ENCODE measurements around the gene CUBN. TPM values are rescaled to one million over a fixed set of nuclear protein-coding genes. Genes with fewer than 3 reads are reported as not detected.

The CUBN gene
- polyA plus RNA-seq, 5 donors: 2.1 to 6.2 (median 3.4) TPM

GRCh38 chr10:17073725-17074540 lies 55.7 kb downstream of the CUBN start:
- DNase-seq: no peak

DNA sequence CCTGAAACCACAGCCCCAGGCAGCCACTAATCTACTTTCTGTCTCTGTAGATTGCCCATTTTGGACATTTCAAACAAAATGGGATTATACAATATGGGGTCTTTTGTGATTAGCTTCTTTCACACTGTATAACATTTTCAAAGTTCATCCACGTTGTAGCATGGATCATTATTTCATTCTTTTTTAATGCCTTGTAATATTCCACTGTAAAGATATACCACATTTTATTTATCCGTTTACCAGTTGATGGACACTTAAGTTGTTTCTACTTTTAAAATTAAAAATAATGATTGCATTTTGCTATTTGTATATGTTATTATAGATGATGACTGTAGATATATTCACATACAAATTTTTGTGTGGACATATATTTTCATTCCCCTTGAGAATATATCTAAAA lies 60.7 kb downstream of the CUBN start:
- no peak for DNase-seq

- DNase-seq: no peak
Measured at GRCh38 chr10:17067376-17068264, 62.0 kb downstream of the CUBN start.

- DNase-seq: no peak
Measured at GRCh38 chr10:17066807-17067206, 62.8 kb downstream of the CUBN start.

- no peak for DNase-seq
Measured at GRCh38 chr10:17066000-17066399, 63.6 kb downstream of the CUBN start.

- no peak for DNase-seq
Measured at GRCh38 chr10:17065273-17065672, 64.3 kb downstream of the CUBN start.

GRCh38 chr10:17064435-17064834 lies 65.2 kb downstream of the CUBN start:
- no peak for DNase-seq

GRCh38 chr10:17062955-17063484 lies 66.6 kb downstream of the CUBN start:
- no peak for DNase-seq

DNA sequence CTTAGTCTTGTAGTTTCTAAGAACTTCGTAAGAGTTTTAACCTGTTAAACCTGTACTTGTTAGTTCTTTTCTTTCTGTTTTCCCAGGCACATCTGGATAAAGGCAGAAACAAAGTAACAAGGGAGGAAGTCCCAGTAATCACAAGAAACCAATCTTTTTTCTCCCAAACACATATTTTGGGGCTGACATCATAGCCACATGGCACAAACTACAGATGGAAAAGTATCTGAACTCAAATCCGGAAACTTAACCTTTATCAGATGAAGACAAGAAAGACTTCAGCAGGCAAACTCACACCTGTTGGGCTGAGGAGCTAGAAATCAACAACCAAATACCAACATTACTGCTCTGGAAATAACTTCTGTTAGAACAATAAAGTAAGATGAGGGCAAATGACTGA lies 67.1 kb downstream of the CUBN start:
- no peak for DNase-seq

DNA sequence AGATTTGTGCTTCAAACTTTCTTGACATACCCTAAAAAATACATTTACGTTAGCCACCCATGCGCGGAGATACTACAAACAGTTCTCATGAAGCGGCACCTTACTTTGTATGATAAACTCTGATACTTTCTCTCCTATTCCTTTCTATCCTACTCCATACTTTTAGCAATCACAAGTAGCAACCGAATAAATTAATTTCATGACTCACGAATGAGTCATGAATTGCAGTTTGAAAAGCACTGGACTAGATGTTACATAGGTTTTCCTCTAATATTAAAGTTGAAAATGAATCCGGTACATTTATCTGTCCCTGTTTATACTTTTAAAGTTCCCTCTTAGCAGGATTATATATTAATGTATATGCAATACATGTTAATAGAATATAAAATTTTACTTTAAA lies 67.6 kb downstream of the CUBN start:
- DNase-seq: no peak

GRCh38 chr10:17061418-17061817 lies 68.2 kb downstream of the CUBN start:
- no peak for DNase-seq

- DNase-seq: no peak
Measured at GRCh38 chr10:17060289-17060688, 69.3 kb downstream of the CUBN start.

- no peak for DNase-seq
Measured at GRCh38 chr10:17059197-17059688, 70.4 kb downstream of the CUBN start.

DNA sequence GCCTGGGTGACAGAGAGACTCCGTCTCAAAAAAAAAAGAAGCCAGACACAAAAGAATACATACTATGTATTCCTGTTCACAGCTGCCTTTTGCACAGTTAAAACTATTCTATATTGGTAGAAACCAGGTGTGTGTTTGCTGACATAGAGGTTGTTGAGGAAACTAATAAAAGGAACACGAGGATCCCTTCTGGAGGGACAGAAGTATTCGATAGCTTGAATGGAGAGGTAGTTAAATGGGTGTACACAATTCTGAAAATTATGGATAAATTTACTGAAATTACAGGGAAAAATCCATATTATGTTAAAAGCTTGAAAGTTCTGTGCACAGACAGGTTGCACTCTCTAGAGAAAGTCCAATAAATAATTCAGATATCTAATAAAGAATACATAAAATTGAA lies 71.5 kb downstream of the CUBN start:
- DNase-seq: no peak

DNA sequence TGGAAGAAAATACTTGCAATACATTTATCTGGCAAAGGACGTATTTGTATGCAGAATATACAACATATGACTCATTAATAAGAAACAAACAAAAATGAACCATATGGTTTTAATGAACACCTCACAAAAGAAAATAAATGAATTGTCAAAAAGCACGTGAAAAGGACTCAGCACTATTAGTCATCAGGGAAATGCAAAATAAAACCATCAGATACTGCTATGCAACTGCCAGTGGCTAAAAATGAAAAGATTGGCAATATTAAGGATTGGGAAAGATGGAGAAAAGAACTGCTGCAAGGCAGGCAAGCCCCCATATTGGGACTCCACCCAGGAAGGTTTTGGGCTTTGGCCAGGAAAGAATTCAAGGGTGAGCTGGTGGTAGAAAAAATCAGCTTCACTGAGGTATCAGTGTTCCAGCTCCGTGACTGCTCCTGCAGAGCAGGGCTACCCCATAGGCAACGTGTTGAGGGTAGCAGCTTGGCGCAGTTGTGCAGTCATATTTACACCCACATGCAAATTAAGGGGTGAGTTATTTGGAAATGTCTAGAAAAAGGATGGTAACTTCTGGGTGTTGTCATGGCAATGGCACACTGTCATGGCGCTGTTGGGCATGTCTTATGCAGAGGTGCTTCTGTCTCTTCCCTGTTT lies 72.7 kb downstream of the CUBN start:
- no peak for DNase-seq

DNA sequence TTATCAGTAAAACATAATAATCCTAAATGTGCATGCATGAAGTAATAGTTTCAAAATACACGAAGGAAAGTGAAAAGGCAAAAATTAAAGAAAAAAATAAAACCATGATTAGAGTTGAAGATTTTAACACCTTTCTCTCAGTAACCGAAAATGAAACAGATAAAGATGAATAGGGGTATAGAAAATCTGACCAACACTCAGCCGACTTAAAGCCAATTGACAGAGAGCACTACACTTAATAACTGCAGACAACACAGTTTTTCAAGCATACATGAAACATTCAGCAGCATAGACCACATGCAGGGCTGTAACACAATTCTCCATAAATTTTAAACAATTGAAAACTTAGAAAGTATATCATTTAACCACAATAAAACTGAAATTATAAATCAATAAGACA lies 76.1 kb downstream of the CUBN start:
- no peak for DNase-seq

DNA sequence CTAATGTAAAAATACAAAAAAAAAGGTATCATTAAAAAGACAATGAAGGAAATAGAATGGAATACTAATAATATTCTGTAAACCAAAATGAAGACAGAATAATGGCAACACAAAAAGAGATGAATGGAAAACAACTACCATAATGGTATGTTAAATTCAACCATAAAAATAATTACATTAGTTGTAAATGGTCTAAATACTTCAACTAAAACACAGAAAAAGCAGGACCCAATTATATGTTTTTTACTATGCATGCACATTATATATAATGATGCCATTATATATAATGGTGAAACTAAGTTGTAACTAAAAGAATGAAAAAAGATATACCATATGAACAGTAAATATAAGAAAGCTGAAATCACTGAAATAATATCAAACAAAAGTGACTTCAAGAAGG lies 76.5 kb downstream of the CUBN start:
- DNase-seq: no peak

- DNase-seq: no peak
Measured at GRCh38 chr10:17051851-17052250, 77.8 kb downstream of the CUBN start.

GRCh38 chr10:17049195-17049594 lies 80.4 kb downstream of the CUBN start:
- DNase-seq: no peak

- DNase-seq: no peak
Measured at GRCh38 chr10:17047908-17048307, 81.7 kb downstream of the CUBN start.

DNA sequence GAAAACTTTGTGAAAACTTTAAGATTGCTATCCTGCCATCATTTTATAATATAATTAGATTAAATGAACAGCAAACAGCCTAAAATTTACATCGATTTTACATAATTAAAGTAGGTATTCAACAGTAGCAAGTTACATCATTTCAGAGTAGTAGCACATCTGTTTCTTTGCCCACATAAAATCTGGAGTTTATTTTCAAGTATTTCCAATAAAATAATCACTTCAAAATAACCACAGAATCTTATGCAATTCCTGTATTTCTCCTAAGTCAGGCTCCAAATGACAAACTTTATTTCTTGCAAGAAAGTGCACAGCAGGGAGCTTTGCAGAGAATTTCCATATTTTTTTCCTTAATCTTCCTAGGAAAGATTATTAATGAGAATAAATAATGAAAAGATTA lies 82.6 kb downstream of the CUBN start:
- DNase-seq: no peak

DNA sequence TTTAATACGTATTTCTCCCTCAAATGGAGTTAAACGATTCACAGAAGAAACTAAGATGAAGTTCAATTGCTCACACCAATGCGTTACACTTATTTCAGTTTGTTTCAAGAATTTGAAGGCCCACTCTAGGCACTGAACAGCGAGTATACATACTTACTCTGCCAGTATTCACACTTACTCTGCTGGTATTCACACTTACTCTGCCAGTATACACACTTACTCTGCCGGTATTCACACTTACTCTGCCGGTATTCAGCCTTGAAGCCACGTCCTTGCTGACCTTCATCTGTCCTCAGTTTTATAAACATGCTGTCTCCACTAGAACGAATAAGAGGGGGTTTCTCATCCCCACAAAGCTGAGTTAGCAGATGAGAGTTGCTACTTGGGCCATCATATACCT lies 86.0 kb downstream of the CUBN start:
- no peak for DNase-seq

Data from right lung (tissue), 5 donors.